Loucy (cell line): ENCODE results near the gene MRPL49.
A peak's percentile ranks its signal among the peaks of the same experiment; 100 is the strongest.

Experiments
- H2AFZ ChIP-seq: fragments of 200-600 bp; sonication (generic); 2 replicates; pipeline ENCODE4 v1.6.0; 2016; ENCODE audit warnings: antibody characterized with exemption, mild to moderate bottlenecking, low read length, moderate library complexity
- H3F3A ChIP-seq: fragments of 200-600 bp; 2 replicates; pipeline ENCODE4 v1.6.0; 2016; ENCODE audit warnings: antibody characterized with exemption, low read depth, mild to moderate bottlenecking
- H3K27me3 ChIP-seq: fragments of 200-600 bp; sonication (generic); 2 replicates; pipeline ENCODE4 v1.6.1; 2014; ENCODE audit warnings: low read length, mild to moderate bottlenecking; ENCODE audit not compliant: insufficient read depth, poor library complexity, severe bottlenecking
- H3K36me3 ChIP-seq: fragments of 200-600 bp; sonication (generic); 2 replicates; pipeline ENCODE4 v1.6.1; 2016; ENCODE audit warnings: low read length; ENCODE audit not compliant: insufficient read depth
- H3K4me1 ChIP-seq: fragments of 200-600 bp; sonication (generic); 2 replicates; pipeline ENCODE4 v1.5.1; 2014; ENCODE audit warnings: low read length, mild to moderate bottlenecking; ENCODE audit not compliant: insufficient read depth, poor library complexity, severe bottlenecking
- H3K4me2 ChIP-seq: fragments of 200-600 bp; sonication (generic); 2 replicates; pipeline ENCODE4 v1.6.0; 2014; ENCODE audit warnings: antibody characterized with exemption, low read length, low read depth, mild to moderate bottlenecking; ENCODE audit not compliant: poor library complexity, severe bottlenecking
- H3K4me3 ChIP-seq: fragments of 200-600 bp; sonication (generic); 2 replicates; pipeline ENCODE4 v1.5.1; 2014; ENCODE audit warnings: low read length, mild to moderate bottlenecking, mixed read lengths; ENCODE audit not compliant: poor library complexity, severe bottlenecking
- H3K79me2 ChIP-seq: fragments of 200-600 bp; sonication (generic); 2 replicates; pipeline ENCODE4 v1.6.1; 2014; ENCODE audit warnings: low read length; ENCODE audit not compliant: insufficient read depth
- H3K9ac ChIP-seq: fragments of 200-600 bp; sonication (generic); 2 replicates; pipeline ENCODE4 v1.6.0; 2014; ENCODE audit warnings: mild to moderate bottlenecking, low read depth, low read length, moderate library complexity; ENCODE audit not compliant: poor library complexity, severe bottlenecking
- H3K9me2 ChIP-seq: fragments of 200-600 bp; sonication (generic); replicated peaks from 2 replicates; pipeline ENCODE4 v1.6.1; 2016; ENCODE audit warnings: low read depth, low read length, mixed read lengths
- H3K9me3 ChIP-seq: fragments of 200-600 bp; sonication (generic); 2 replicates; pipeline ENCODE4 v1.6.1; 2014; ENCODE audit warnings: mild to moderate bottlenecking, antibody characterized with exemption, low read length, low read depth; ENCODE audit not compliant: insufficient read depth
- H4K20me1 ChIP-seq: fragments of 200-600 bp; sonication (generic); 2 replicates; pipeline ENCODE4 v1.6.0; 2014; ENCODE audit warnings: antibody characterized with exemption, low read length, mild to moderate bottlenecking; ENCODE audit not compliant: insufficient read depth, poor library complexity, severe bottlenecking
- CTCF ChIP-seq: fragments of 200-600 bp; sonication (generic); conservative IDR thresholded peaks from 2 replicates; pipeline ENCODE4 v1.5.1; 2014; ENCODE audit warnings: mild to moderate bottlenecking, antibody characterized with exemption, low read length
- EZH2phosphoT487 ChIP-seq: fragments of 200-600 bp; IDR thresholded peaks from 2 replicates; pipeline ENCODE4 v1.6.1; 2018; ENCODE audit warnings: antibody characterized with exemption, mild to moderate bottlenecking, moderate library complexity, borderline replicate concordance

MRPL49 gene

GRCh38 chr11:65113839-65114238 is 8.3 kb upstream of the MRPL49 start:
- Histone ChIP-seq H3F3A (peaks cover 9% of the 10 kb centered on the region), H3K9me3 (no peaks in the 10 kb centered on the region), H3K27me3 (no peaks in the 10 kb centered on the region), H3K9me2 (no peaks in the 10 kb centered on the region), H3K9ac (peak overlapping the region; percentile 74), H4K20me1 (peaks cover 6% of the 10 kb centered on the region), H3K79me2 (peaks cover 19% of the 10 kb centered on the region; the same call in 1 of the 2 replicates), H3K4me1 (peaks cover 26% of the 10 kb centered on the region), H3K36me3 (peaks cover 15% of the 10 kb centered on the region; the same call in 1 of the 2 replicates), H3K4me3 (no peak overlapping the region), H2AFZ (no peak overlapping the region), H3K4me2 (no peak overlapping the region)
- TF ChIP-seq EZH2phosphoT487: no peak
- no peak for TF ChIP-seq CTCF

GRCh38 chr11:65114538-65115171 is 7.5 kb upstream of the MRPL49 start:
- H2AFZ ChIP-seq: no peak overlapping the region
- H3K4me3 ChIP-seq: no peak overlapping the region
- H3K4me1 ChIP-seq: peaks cover 27% of the 10 kb centered on the region
- H3K9me2 ChIP-seq: no peaks in the 10 kb centered on the region
- H3K9ac ChIP-seq: no peak overlapping the region
- no peaks in the 10 kb centered on the region for H3K27me3 ChIP-seq
- peaks cover 24% of the 10 kb centered on the region; the same call in 1 of the 2 replicates for H3K79me2 ChIP-seq
- peaks cover 10% of the 10 kb centered on the region; the same call in 1 of the 2 replicates for H3K36me3 ChIP-seq
- TF ChIP-seq EZH2phosphoT487 (no peak), CTCF (no peak)
- H4K20me1 ChIP-seq: peaks cover 9% of the 10 kb centered on the region
- no peaks in the 10 kb centered on the region for H3K9me3 ChIP-seq
- no peak overlapping the region for H3K4me2 ChIP-seq
- peaks cover 9% of the 10 kb centered on the region for H3F3A ChIP-seq

- Histone ChIP-seq H3K9ac (no peak overlapping the region), H3K9me2 (no peaks in the 10 kb centered on the region), H3F3A (peaks cover 8% of the 10 kb centered on the region), H3K4me2 (no peak overlapping the region), H2AFZ (no peak overlapping the region), H3K79me2 (peaks cover 32% of the 10 kb centered on the region), H3K36me3 (peaks cover 16% of the 10 kb centered on the region; the same call in 1 of the 2 replicates), H4K20me1 (peaks cover 17% of the 10 kb centered on the region), H3K4me3 (no peak overlapping the region), H3K9me3 (no peaks in the 10 kb centered on the region), H3K27me3 (no peaks in the 10 kb centered on the region), H3K4me1 (peaks cover 36% of the 10 kb centered on the region)
- TF ChIP-seq CTCF: no peak
- no peak for TF ChIP-seq EZH2phosphoT487
Measured at GRCh38 chr11:65115361-65116082, 6.6 kb upstream of the MRPL49 start.
